Heart right ventricle (tissue), 16 donors: ENCODE results near the gene TCF12. TPM values are rescaled to one million over a fixed set of nuclear protein-coding genes. Genes with fewer than 3 reads are reported as not detected.

Experiments used
- ATAC-seq, 8 donors: fragments of 200-7000 bp; cut with Tn5 transposase; one replicate each; pipeline ENCODE4 v1.9.1; 2020; ENCODE audit warnings: mild to moderate bottlenecking in 8 of 8, moderate library complexity in 8 of 8, moderate number of reproducible peaks in 1 of 8
- DNase-seq, 2 donors: peaks; one replicate each; pipeline ENCODE4 v3.0.0-alpha.2; 2020
- H3K27ac ChIP-seq, 10 donors: fragments of 200-600 bp; sonication (generic) in 2 of 10; one replicate each; pipeline versions ENCODE4 v1.5.0 to v1.8.0; 2020 to 2022; ENCODE audit warnings: mild to moderate bottlenecking in 3 of 10
- H3K27me3 ChIP-seq, 7 donors: fragments of 200-600 bp; one replicate each; pipeline ENCODE4 v1.8.0; 2021 to 2022; ENCODE audit warnings: mild to moderate bottlenecking in 2 of 7
- H3K36me3 ChIP-seq, 9 donors: fragments of 200-600 bp; sonication (generic) in 1 of 9; one replicate each; pipeline versions ENCODE4 v1.5.0 to v1.8.0; 2020 to 2022; ENCODE audit warnings: mild to moderate bottlenecking in 2 of 9
- H3K4me1 ChIP-seq, 9 donors: fragments of 200-600 bp; sonication (generic) in 1 of 9; one replicate each; pipeline versions ENCODE4 v1.5.0 to v1.8.0; 2020 to 2022; ENCODE audit warnings: mild to moderate bottlenecking in 4 of 9
- H3K4me3 ChIP-seq, 10 donors: fragments of 200-600 bp; sonication (generic) in 2 of 10; one replicate each; pipeline versions ENCODE4 v1.5.0 to v1.8.0; 2020 to 2022; ENCODE audit warnings: mild to moderate bottlenecking in 7 of 10, moderate library complexity in 2 of 10
- H3K9me3 ChIP-seq, 11 donors: fragments of 200-600 bp in 10 of 11; sonication (generic) in 2 of 11; one replicate each; pipeline versions ENCODE4 v1.5.0 to v1.8.0; 2013 to 2022; ENCODE audit warnings: mild to moderate bottlenecking in 2 of 11, control low read depth in 1 of 11, moderate library complexity in 1 of 11
- WGBS, 2 donors: extraction: QIAGEN DNeasy Blood & Tissue Kit; methylation state at CpG; one replicate each; pipeline ENCODE4 v1.1.7; 2013; ENCODE audit warnings: inconsistent platforms in 1 of 2; 5-methylcytosine and 5-hydroxymethylcytosine counted together
- intact Hi-C, 10 donors: fragments of 100-400 bp; cut with DNase I; formaldehyde crosslinking; loops; one replicate each; pipeline versions ENCODE4 v1.11.1 to v1.14.2; 2022
- polyA plus RNA-seq, 2 donors: library from polyadenylated mRNA; stranded (reverse); fragments of 200-250 nt; gene quantifications; one replicate each; pipeline ENCODE4 v1.2.3, GENCODE V29; 2013
- total RNA-seq, 10 donors: library from RNA; stranded (reverse); fragmentation: NEBNext Ultra II Directional in 3 of 10; extraction: Animal tissue kit (Norgen Biotek cat#: 25700) in 3 of 10; gene quantifications; one replicate each; pipeline versions ENCODE4 v1.2.1 to v1.2.4, GENCODE V29; 2021 to 2023
- TF ChIP-seq, protein P1 (sequence below), 9 donors: fragments of 200-600 bp; sonication (generic) in 2 of 9; IDR thresholded peaks; one replicate each; pipeline versions ENCODE4 v1.5.0 to v1.8.0; 2021 to 2022; ENCODE audit warnings: antibody characterized with exemption in 9 of 9, mild to moderate bottlenecking in 5 of 9, moderate library complexity in 1 of 9
- donor health status: Arrhythmogenic right ventricular cardiomyopathy.
- donor health status: ischemic (EF 13 %, LVEDD 7.1; RV severe dilation, severe dysfunction).
- donor health status: healthy with polysubstance abuse.
- donor health status: DM: no; HTN: yes; CAD: no.
- donor health status: DM: no; HTN: no; CAD: no.
- donor health status: ischemic (EF 25% LVEDD 6.9; RV normal size, moderate dysfunction).
- donor health status: ischemic (EF 25% LVEDD 5.7; RV mildly dilated, moderate dysfunction).
- donor health status: healthy.
- donor health status: DM: yes; HTN: yes; CAD: no.
- donor health status: Ischemic cardiomyopathy.
- donor health status: ischemic (EF 35%, LVEDD 5.7; RV mildly dilated, moderate dysfunction).
- donor health status: nonischemic (EF 11% LVEDD 7.7; RV severe dilation, severe dysfunction).
- donor health status: DM: yes; HTN: yes; CAD: no.
- donor health status: PGD.
- donor health status: ischemic (EF 29% LVEDD 5.4; RV normal size, mild dysfunction).
- donor health status: nonischemic (EF 23%, LVEDD 6.1; RV moderate dilation, normal function).

TCF12 gene
- total and polyA plus RNA-seq, 12 donors = 8.7 to 55.7 (median 38.4) TPM

DNA sequence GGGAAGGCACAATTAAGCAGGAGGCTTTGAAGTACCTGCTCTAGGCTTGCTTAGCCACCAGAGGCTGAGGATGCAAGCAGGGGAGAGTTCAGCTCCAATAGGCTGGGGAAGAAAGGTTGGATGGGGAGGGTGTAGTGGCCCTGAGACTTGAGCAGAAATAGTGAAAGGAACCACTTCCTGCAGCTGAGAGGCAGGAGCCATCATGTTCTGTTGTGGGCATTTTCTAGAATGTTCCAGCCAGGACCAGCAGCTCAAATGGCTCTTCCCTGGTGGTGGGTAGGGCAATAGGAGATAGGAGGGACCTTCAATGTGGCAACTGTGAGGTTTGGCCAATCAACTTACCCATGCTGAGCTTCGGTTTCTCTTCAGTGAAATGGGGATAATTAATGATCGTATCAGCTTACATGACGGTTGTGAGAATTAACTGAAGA is 378.7 kb downstream of the TCF12 start:
- Histone ChIP-seq H3K27ac (no peak overlapping the region), H3K4me3 (no peak overlapping the region), H3K4me1 (peaks cover 0 to 7% (median 0%) of the 10 kb centered on the region in 9 donors), H3K9me3 (peaks cover 0 to 5% (median 0%) of the 10 kb centered on the region in 11 donors), H3K27me3 (no peaks in the 10 kb centered on the region), H3K36me3 (peaks cover 0 to 3% (median 0%) of the 10 kb centered on the region in 9 donors)
- DNase-seq = no peak
- intact Hi-C loops = no loop called here
- ATAC-seq = no peak
- TF ChIP-seq, protein P1, sequence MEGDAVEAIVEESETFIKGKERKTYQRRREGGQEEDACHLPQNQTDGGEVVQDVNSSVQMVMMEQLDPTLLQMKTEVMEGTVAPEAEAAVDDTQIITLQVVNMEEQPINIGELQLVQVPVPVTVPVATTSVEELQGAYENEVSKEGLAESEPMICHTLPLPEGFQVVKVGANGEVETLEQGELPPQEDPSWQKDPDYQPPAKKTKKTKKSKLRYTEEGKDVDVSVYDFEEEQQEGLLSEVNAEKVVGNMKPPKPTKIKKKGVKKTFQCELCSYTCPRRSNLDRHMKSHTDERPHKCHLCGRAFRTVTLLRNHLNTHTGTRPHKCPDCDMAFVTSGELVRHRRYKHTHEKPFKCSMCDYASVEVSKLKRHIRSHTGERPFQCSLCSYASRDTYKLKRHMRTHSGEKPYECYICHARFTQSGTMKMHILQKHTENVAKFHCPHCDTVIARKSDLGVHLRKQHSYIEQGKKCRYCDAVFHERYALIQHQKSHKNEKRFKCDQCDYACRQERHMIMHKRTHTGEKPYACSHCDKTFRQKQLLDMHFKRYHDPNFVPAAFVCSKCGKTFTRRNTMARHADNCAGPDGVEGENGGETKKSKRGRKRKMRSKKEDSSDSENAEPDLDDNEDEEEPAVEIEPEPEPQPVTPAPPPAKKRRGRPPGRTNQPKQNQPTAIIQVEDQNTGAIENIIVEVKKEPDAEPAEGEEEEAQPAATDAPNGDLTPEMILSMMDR (IDR thresholded peaks at IDR 0.05) = no peak
- 93 to 98% methylated on average over 3 of the region's 3 CpGs for WGBS, 2 donors

DNA sequence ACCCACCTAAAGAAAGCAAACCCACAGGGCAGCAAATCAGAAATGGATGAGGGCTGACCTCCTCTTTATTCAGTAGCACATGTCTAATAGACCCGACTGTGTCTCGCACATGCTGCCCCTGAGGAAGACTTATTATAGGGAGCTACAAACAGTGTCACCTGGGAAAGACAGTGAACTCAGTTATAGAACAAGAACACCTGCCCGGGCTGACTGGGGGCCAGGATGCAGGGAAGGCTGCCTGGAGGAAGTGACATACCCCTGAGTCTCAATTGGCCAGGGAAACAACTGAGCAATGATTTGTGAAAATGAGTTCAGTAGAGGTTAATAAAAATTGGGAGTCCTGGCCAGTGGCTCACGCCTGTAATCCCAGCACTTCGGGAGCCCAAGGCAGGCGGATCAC is 379.2 kb downstream of the TCF12 start:
- ATAC-seq = no peak
- H3K9me3 ChIP-seq = peaks cover 0 to 5% (median 0%) of the 10 kb centered on the region in 11 donors
- WGBS, 2 donors = 91 to 95% methylated on average over 6 of the region's 6 CpGs

DNA sequence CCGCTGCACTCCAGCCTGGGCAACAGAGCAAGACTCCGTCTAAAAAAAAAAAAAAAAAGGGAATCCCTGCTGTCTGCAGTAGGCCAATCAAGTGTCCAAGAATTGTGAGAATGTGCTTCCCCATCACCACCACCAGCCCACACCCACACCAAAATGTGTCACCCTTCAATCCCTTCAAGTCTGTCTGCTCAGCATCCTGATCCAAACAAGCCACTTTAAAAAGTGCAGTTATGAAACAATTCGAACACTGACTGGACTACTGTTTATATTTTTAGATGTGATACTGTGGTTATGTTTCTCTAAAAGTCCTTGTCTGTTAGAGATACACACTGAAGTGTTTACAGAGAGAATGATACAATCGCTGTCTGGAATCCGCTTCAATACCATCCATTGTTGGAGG is 379.8 kb downstream of the TCF12 start:
- DNase-seq (no peak), ATAC-seq (no peak)
- TF ChIP-seq, protein P1 (IDR thresholded peaks at IDR 0.05) = no peak
- no peak overlapping the region for H3K4me3 ChIP-seq
- H3K4me1 ChIP-seq = peaks cover 0 to 7% (median 0%) of the 10 kb centered on the region in 9 donors
- H3K27me3 ChIP-seq = no peaks in the 10 kb centered on the region
- no peak overlapping the region for H3K27ac ChIP-seq
- intact Hi-C loops = no loop called here
- 70 to 78% methylated on average over 5 of the region's 5 CpGs for WGBS, 2 donors
- no peaks in the 10 kb centered on the region for H3K36me3 ChIP-seq
- H3K9me3 ChIP-seq = peaks cover 0 to under 1% (median 0%) of the 10 kb centered on the region in 11 donors

More for the DNA sequence above, 379.2 kb downstream of the TCF12 start:
- TF ChIP-seq, protein P1 (IDR thresholded peaks at IDR 0.05) = no peak
- DNase-seq = no peak
- intact Hi-C loops = no loop called here
- Histone ChIP-seq H3K27me3 (no peaks in the 10 kb centered on the region), H3K36me3 (no peaks in the 10 kb centered on the region), H3K4me1 (peaks cover 0 to 7% (median 0%) of the 10 kb centered on the region in 9 donors), H3K4me3 (no peak overlapping the region), H3K27ac (no peak overlapping the region)

DNA sequence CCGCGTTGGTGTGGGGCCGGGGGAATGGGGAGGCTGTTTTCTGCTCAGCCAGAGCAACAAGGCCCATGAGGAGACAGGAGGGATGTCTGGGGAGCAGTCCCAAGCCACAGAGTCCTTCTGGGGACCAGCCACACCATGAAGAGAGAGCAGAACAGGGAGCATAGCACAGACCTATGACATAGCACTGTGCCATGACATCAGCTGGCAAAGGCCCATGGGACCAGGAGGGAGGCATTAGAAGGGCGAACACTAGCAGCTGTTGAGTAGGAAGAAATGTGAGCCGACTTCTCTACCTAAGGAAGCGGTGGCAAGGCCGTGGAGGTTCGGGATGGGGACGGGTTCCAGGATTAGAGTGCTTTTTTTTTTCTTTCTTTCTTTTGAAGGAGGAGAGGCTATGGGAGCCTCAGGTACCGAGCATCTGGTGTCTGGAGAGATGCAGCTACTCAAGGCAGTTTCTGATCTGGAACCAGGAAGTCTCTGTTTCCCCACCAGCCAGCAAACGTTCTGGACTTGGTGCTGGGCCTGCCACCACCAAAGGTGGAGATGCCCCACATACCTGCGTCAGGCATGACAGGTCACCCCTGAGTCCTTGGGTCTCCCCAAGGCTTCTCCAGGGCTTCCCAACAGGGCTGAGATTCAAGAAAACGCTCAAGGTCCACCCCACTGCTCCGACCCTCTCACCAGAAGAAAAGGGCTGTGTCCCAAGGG is 380.6 kb downstream of the TCF12 start:
- H3K27me3 ChIP-seq = no peaks in the 10 kb centered on the region
- no peaks in the 10 kb centered on the region for H3K36me3 ChIP-seq
- DNase-seq (no peak), ATAC-seq (no peak)
- WGBS, 2 donors = 90 to 92% methylated on average over 14 of the region's 14 CpGs
- intact Hi-C loops = no loop called here
- H3K4me1 ChIP-seq = peaks cover 0 to 7% (median 0%) of the 10 kb centered on the region in 9 donors
- H3K4me3 ChIP-seq = no peak overlapping the region
- no peak overlapping the region for H3K27ac ChIP-seq
- TF ChIP-seq, protein P1 (IDR thresholded peaks at IDR 0.05) = no peak
- H3K9me3 ChIP-seq = no peaks in the 10 kb centered on the region
